ENCODE measurements around the gene RAB37. TPM values are rescaled to one million over a fixed set of nuclear protein-coding genes. Genes with fewer than 3 reads are reported as not detected.

The RAB37 gene
- polyA plus RNA-seq, 1 donor from 2014 or later, result not detected

Other genes starting within 250 kb of the RAB37 start
- not detected in 2 replicates for gene CD300LB, start 205.8 kb upstream of the RAB37 start, polyA plus RNA-seq
- 0.20 TPM in 1 of 2 replicates, not detected in the other for gene CD300C, start 191.1 kb upstream of the RAB37 start, polyA plus RNA-seq
- not detected in 2 replicates for gene CD300H, start 169.7 kb upstream of the RAB37 start, polyA plus RNA-seq
- not detected in 2 replicates for gene CD300LD, start 145.0 kb upstream of the RAB37 start, polyA plus RNA-seq
- not detected in 2 replicates for gene CD300E, start 113.5 kb upstream of the RAB37 start, polyA plus RNA-seq
- not detected in 2 replicates for gene CD300LF, start 24.3 kb upstream of the RAB37 start, polyA plus RNA-seq
- gene NHERF1, start 11.4 kb downstream of the RAB37 start, polyA plus RNA-seq, result 0.51 and 1.3 TPM in 2 replicates
- 232 and 243 TPM in 2 replicates for gene NAT9, start 39.1 kb downstream of the RAB37 start, polyA plus RNA-seq
- 0.04 TPM in 1 of 2 replicates, not detected in the other for gene GRIN2C, start 122.6 kb downstream of the RAB37 start, polyA plus RNA-seq
- 14.4 and 16.1 TPM in 2 replicates for gene FDXR, start 135.7 kb downstream of the RAB37 start, polyA plus RNA-seq
- not detected in 2 replicates for gene FADS6, start 156.4 kb downstream of the RAB37 start, polyA plus RNA-seq
- gene USH1G, start 186.0 kb downstream of the RAB37 start, polyA plus RNA-seq, result not detected in 2 replicates
- gene OTOP2, start 187.0 kb downstream of the RAB37 start, polyA plus RNA-seq, result not detected in 2 replicates
- gene OTOP3, start 198.6 kb downstream of the RAB37 start, polyA plus RNA-seq, result not detected in 2 replicates
- gene HID1, start 235.5 kb downstream of the RAB37 start, polyA plus RNA-seq, result 26.6 and 29.8 TPM in 2 replicates